ENCODE measurements around the gene MYO9A.

GRCh38 chr15:71781179-71781964, 336.6 kb downstream of the MYO9A start:
- no peak for TF ChIP-seq POLR2A (IDR thresholded peaks at IDR 0.05; ENCODE audit: low read depth, low read length)
- no peak for TF ChIP-seq TAF1 (IDR thresholded peaks at IDR 0.05; ENCODE audit: borderline replicate concordance, low read depth, low read length)
- TF ChIP-seq POLR2AphosphoS5 (IDR thresholded peaks at IDR 0.05; ENCODE audit: low read depth, low read length) = no peak

All from GM12892 (cell line).